Liver (tissue), 9 donors: ENCODE measurements around the gene BCL7C. TPM values are rescaled to one million over a fixed set of nuclear protein-coding genes. Genes with fewer than 3 reads are reported as not detected.

ENCODE experiments used
- DNase-seq: peaks from one replicate; pipeline ENCODE4 v3.0.0-alpha.2; 2017; ENCODE audit warnings: low spot score
- H3K27ac ChIP-seq, 2 donors: one replicate each; pipeline ENCODE4 v1.7.0; 2013; ENCODE audit warnings: inconsistent platforms in 2 of 2, low read length in 2 of 2, control low read depth in 1 of 2, low read depth in 1 of 2, mild to moderate bottlenecking in 1 of 2
- H3K27me3 ChIP-seq, 4 donors: one replicate each; pipeline versions ENCODE4 v1.6.1 to v1.7.0; 2013; ENCODE audit warnings: low read length in 3 of 4, inconsistent platforms in 1 of 4, mild to moderate bottlenecking in 1 of 4, moderate library complexity in 1 of 4; ENCODE audit not compliant: control insufficient read depth in 4 of 4, insufficient read depth in 4 of 4
- H3K36me3 ChIP-seq, 4 donors: one replicate each; pipeline versions ENCODE4 v1.6.1 to v1.7.0; 2013; ENCODE audit warnings: low read length in 3 of 4, mild to moderate bottlenecking in 3 of 4, low read depth in 1 of 4, moderate library complexity in 1 of 4; ENCODE audit not compliant: control insufficient read depth in 4 of 4, insufficient read depth in 3 of 4
- H3K4me1 ChIP-seq, 4 donors: one replicate each; pipeline versions ENCODE4 v1.6.1 to v1.7.0; 2013; ENCODE audit warnings: low read length in 3 of 4, mild to moderate bottlenecking in 3 of 4, moderate library complexity in 1 of 4; ENCODE audit not compliant: control insufficient read depth in 4 of 4, insufficient read depth in 4 of 4
- H3K4me3 ChIP-seq, 3 donors: one replicate each; pipeline versions ENCODE4 v1.6.1 to v1.7.0; 2013; ENCODE audit warnings: low read length in 3 of 3, control low read depth in 1 of 3, low read depth in 1 of 3, mild to moderate bottlenecking in 1 of 3
- H3K9ac ChIP-seq, 2 donors: one replicate each; pipeline ENCODE4 v1.7.0; 2013; ENCODE audit warnings: low read length in 2 of 2, mild to moderate bottlenecking in 2 of 2, moderate library complexity in 2 of 2, control low read depth in 1 of 2, low read depth in 1 of 2
- H3K9me3 ChIP-seq, 4 donors: one replicate each; pipeline versions ENCODE4 v1.6.1 to v1.7.0; 2013; ENCODE audit warnings: low read length in 3 of 4; ENCODE audit not compliant: control insufficient read depth in 4 of 4
- FOXA1 ChIP-seq: IDR thresholded peaks from 2 replicates; pipeline ENCODE4 v1.6.1; 2016; ENCODE audit warnings: antibody characterized with exemption
- GABPA ChIP-seq, 2 donors: IDR thresholded peaks in 1 of 2; conservative IDR thresholded peaks in 1 of 2; 2 replicates each; pipeline ENCODE4 v1.6.1; 2016; ENCODE audit warnings: antibody characterized with exemption in 2 of 2, mild to moderate bottlenecking in 1 of 2, moderate library complexity in 1 of 2
- HNF4A ChIP-seq, 2 donors: conservative IDR thresholded peaks; 2 replicates each; pipeline ENCODE4 v1.6.1; 2016; ENCODE audit warnings: antibody characterized with exemption in 2 of 2, mild to moderate bottlenecking in 2 of 2
- SP1 ChIP-seq: IDR thresholded peaks from 2 replicates; pipeline ENCODE4 v1.6.1; 2018; ENCODE audit warnings: antibody characterized with exemption, mild to moderate bottlenecking
- TAF1 ChIP-seq: conservative IDR thresholded peaks from 2 replicates; pipeline ENCODE4 v1.6.1; 2016; ENCODE audit warnings: antibody characterized with exemption, mild to moderate bottlenecking
- YY1 ChIP-seq: IDR thresholded peaks from 2 replicates; pipeline ENCODE4 v1.6.1; 2016; ENCODE audit warnings: antibody characterized with exemption, mild to moderate bottlenecking
- WGBS: extraction: QIAGEN DNeasy Blood & Tissue Kit; methylation state at CpG from one replicate; pipeline ENCODE4 v1.1.7; 2013; 5-methylcytosine and 5-hydroxymethylcytosine counted together
- polyA plus RNA-seq, 2 donors: library from polyadenylated mRNA; stranded (reverse) in 1 of 2; unstranded in 1 of 2; fragments of 200-250 nt in 1 of 2; fragments of >200 nt in 1 of 2; fragmentation: Nextera tagmentation in 1 of 2; extraction: Ambion mirVana in 1 of 2; gene quantifications; one replicate each; pipeline versions ENCODE4 v1.2.1 to v1.2.3, GENCODE V29; 2013 to 2015
- total RNA-seq, 2 donors: library from RNA; depleted of rRNA; stranded (reverse); fragments of >200 nt; gene quantifications; one replicate each; pipeline ENCODE4 v1.2.3, GENCODE V29; 2014
- TF ChIP-seq, protein P1 (sequence below): fragments of 150-350 bp; IDR thresholded peaks from 2 replicates; pipeline ENCODE4 v1.5.1; 2017; ENCODE audit warnings: improper control_type of control experiment, low read depth, low read length; ENCODE audit not compliant: missing input control
- TF ChIP-seq, protein P2 (sequence below): IDR thresholded peaks from 2 replicates; pipeline ENCODE4 v1.6.1; 2016; ENCODE audit warnings: antibody characterized with exemption
- TF ChIP-seq, protein P3 (sequence below): IDR thresholded peaks from 2 replicates; pipeline ENCODE4 v1.6.1; 2016; ENCODE audit warnings: antibody characterized with exemption
- donor health status: healthy.
- donor health status: healthy.
- donor health status: healthy.
- donor health status: healthy.
- donor health status: healthy.

The BCL7C gene
- total and polyA plus RNA-seq, 4 donors, result 3.4 to 7.1 (median 5.5) TPM

DNA sequence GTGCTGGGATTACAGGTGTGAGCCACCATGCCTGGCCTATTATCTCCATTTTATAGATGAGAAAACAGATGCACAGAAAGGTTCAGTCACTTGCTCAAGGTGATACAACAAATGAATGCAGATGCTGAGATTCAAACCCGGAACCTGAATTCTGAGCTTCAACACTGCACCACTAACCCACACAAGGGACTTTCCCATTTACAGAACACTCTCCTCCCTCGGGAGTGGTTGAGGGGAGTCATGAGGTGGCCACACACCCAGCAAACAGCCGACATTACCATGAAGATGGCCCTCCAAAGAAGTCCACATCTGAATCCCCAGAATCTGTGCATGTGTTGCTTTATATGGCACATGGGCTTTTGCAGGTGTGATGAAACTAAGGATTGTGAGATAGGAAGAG is 9.1 kb downstream of the BCL7C start:
- H3K36me3 ChIP-seq, result peaks cover 0 to 24% (median 10%) of the 10 kb centered on the region in 4 donors
- 93% methylated on average over 3 of the region's 3 CpGs for WGBS
- TF ChIP-seq HNF4A (conservative IDR thresholded peaks at IDR 0.05) (no peak), SP1 (no peak), GABPA (IDR thresholded peaks at IDR 0.05 in 1 of 2, conservative IDR thresholded peaks at IDR 0.05 in 1 of 2) (no peak)
- TF ChIP-seq, protein P1, sequence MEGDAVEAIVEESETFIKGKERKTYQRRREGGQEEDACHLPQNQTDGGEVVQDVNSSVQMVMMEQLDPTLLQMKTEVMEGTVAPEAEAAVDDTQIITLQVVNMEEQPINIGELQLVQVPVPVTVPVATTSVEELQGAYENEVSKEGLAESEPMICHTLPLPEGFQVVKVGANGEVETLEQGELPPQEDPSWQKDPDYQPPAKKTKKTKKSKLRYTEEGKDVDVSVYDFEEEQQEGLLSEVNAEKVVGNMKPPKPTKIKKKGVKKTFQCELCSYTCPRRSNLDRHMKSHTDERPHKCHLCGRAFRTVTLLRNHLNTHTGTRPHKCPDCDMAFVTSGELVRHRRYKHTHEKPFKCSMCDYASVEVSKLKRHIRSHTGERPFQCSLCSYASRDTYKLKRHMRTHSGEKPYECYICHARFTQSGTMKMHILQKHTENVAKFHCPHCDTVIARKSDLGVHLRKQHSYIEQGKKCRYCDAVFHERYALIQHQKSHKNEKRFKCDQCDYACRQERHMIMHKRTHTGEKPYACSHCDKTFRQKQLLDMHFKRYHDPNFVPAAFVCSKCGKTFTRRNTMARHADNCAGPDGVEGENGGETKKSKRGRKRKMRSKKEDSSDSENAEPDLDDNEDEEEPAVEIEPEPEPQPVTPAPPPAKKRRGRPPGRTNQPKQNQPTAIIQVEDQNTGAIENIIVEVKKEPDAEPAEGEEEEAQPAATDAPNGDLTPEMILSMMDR, result no peak
- TF ChIP-seq, protein P2, sequence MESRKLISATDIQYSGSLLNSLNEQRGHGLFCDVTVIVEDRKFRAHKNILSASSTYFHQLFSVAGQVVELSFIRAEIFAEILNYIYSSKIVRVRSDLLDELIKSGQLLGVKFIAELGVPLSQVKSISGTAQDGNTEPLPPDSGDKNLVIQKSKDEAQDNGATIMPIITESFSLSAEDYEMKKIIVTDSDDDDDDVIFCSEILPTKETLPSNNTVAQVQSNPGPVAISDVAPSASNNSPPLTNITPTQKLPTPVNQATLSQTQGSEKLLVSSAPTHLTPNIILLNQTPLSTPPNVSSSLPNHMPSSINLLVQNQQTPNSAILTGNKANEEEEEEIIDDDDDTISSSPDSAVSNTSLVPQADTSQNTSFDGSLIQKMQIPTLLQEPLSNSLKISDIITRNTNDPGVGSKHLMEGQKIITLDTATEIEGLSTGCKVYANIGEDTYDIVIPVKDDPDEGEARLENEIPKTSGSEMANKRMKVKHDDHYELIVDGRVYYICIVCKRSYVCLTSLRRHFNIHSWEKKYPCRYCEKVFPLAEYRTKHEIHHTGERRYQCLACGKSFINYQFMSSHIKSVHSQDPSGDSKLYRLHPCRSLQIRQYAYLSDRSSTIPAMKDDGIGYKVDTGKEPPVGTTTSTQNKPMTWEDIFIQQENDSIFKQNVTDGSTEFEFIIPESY, result no peak

DNA sequence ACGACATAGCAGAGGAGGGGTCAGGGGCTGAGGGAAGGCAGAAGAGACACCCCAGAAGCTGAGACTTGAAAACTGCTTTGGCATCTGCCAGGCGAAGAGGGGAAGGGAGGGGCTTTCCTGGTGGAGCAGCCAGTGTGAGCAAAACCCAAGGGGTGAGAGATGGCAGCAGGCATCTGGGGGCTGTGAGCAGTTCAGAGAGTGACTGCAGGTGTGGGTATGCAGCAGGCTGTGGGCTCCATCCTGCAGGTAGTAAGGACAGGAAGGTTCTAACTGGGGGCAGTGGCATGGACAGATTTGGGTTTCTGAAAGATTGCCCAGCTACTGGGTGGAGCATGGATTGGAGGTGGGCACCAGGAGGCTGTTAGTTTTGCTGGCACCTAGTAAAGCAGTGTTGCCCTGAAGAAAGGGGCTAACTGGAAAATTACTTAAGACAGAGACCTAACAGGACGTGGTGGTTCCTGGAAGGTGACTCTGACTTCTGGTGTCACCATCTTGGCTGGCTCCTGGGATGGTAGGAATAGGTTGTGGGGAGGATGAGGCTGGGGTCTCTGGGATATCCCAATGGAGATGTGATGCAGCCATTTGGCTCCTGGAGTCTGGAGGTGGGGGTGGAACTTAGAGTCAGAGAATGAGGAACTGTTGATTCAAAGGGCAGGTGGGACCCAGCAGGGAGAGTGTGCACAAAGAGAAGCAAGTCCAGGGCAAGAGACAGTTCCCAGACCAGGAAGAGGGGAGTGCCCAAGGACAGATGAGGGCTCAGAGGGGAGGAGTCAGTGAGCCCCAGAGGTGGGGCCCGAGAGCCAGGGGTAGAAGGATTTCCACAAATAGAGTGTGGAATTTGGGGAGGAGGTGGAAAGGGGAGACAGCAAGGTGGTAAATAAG is 11.2 kb downstream of the BCL7C start:
- H3K9ac ChIP-seq, result no peak overlapping the region
- no peaks in the 10 kb centered on the region for H3K9me3 ChIP-seq
- H3K4me3 ChIP-seq, result no peak overlapping the region
- no peak for DNase-seq
- peaks cover 0 to 17% (median 9%) of the 10 kb centered on the region in 4 donors for H3K36me3 ChIP-seq
- H3K27ac ChIP-seq, result no peak overlapping the region
- 86% methylated on average over 4 of the region's 4 CpGs for WGBS
- TF ChIP-seq FOXA1 (no peak), YY1 (no peak), TAF1 (no peak), HNF4A (conservative IDR thresholded peaks at IDR 0.05) (no peak)
- no peaks in the 10 kb centered on the region for H3K4me1 ChIP-seq
- H3K27me3 ChIP-seq, result no peaks in the 10 kb centered on the region

More for the DNA sequence above, 9.1 kb downstream of the BCL7C start:
- Histone ChIP-seq H3K27ac (no peak overlapping the region), H3K4me3 (no peak overlapping the region), H3K9ac (no peak overlapping the region), H3K9me3 (no peaks in the 10 kb centered on the region), H3K4me1 (no peaks in the 10 kb centered on the region), H3K27me3 (no peaks in the 10 kb centered on the region)
- no peak for DNase-seq

DNA sequence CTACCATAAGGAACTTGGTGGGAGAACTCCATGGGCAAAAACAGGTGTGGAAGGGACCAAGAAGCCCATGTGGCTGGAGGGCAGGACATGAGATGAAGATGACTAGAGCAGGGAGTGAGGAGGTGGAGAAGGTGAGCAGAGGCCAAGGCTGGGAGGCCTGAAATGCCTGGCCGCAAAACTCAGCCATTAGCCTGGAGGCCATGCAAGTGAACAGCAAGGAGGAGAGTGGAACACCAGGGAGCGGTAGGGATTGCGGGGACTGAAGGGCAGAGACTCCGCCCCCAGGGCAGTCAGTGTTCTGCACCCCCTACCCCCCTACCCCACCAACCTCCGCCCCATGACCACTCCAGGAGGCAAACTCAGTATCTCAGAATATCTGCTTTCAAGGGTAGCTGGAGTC is 17.0 kb downstream of the BCL7C start:
- Histone ChIP-seq H3K36me3 (peaks cover 0 to 4% (median 1%) of the 10 kb centered on the region in 4 donors), H3K27ac (no peak overlapping the region), H3K27me3 (no peaks in the 10 kb centered on the region), H3K9ac (peak overlapping the region in 1 of 2 donors; percentile 94), H3K4me3 (no peak overlapping the region), H3K9me3 (no peaks in the 10 kb centered on the region), H3K4me1 (peaks cover 8 to 24% (median 13%) of the 10 kb centered on the region in 4 donors)
- 85% methylated on average over 5 of the region's 5 CpGs for WGBS
- DNase-seq, result no peak
- TF ChIP-seq, protein P3, sequence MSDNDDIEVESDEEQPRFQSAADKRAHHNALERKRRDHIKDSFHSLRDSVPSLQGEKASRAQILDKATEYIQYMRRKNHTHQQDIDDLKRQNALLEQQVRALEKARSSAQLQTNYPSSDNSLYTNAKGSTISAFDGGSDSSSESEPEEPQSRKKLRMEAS, result no peak
